Vagina (tissue), 2 donors: ENCODE results near the gene SNRNP70. TPM values are rescaled to one million over a fixed set of nuclear protein-coding genes. Genes with fewer than 3 reads are reported as not detected.
A peak's percentile ranks its signal among the peaks of the same experiment; 100 is the strongest.

Experiments
- DNase-seq, 2 donors: peaks; one replicate each; pipeline ENCODE4 v3.0.0-alpha.2; 2017; ENCODE audit errors: extremely low spot score in 2 of 2
- H3K27ac ChIP-seq: fragments of 200-600 bp; sonication (generic); one replicate; pipeline ENCODE4 v1.5.1; 2019
- H3K27me3 ChIP-seq: fragments of 200-600 bp; sonication (generic); one replicate; pipeline ENCODE4 v1.5.1; 2019
- H3K36me3 ChIP-seq, 2 donors: fragments of 200-600 bp; sonication (generic); one replicate each; pipeline ENCODE4 v1.5.1; 2017 to 2019
- H3K4me1 ChIP-seq: fragments of 200-600 bp; sonication (generic); one replicate; pipeline ENCODE4 v1.5.1; 2019
- H3K4me3 ChIP-seq, 2 donors: fragments of 200-600 bp; sonication (generic); 1 replicate in 1 of 2; 2 replicates in 1 of 2; pipeline ENCODE4 v1.5.1; 2016 to 2019
- H3K9me3 ChIP-seq: fragments of 200-600 bp; sonication (generic); one replicate; pipeline ENCODE4 v1.5.1; 2019
- CTCF ChIP-seq, 3 experiments: fragments of 450-650 bp in 2 of 3; fragments of 200-600 bp in 1 of 3; sonication (generic) in 1 of 3; IDR thresholded peaks; one replicate each; pipeline ENCODE4 v1.5.1; 2017 to 2019; ENCODE audit warnings: antibody characterized with exemption in 3 of 3, mild to moderate bottlenecking in 2 of 3, moderate library complexity in 2 of 3
- POLR2A ChIP-seq, 2 donors: fragments of 450-650 bp; IDR thresholded peaks; one replicate each; pipeline ENCODE4 v1.6.1; 2017; ENCODE audit warnings: antibody characterized with exemption in 2 of 2, mild to moderate bottlenecking in 2 of 2, moderate library complexity in 2 of 2
- POLR2AphosphoS5 ChIP-seq, 2 donors: sonication (generic); formaldehyde crosslinking; IDR thresholded peaks; one replicate each; pipeline ENCODE4 v1.9.0; 2017; ENCODE audit warnings: antibody characterized with exemption in 2 of 2, mild to moderate bottlenecking in 2 of 2, low read depth in 1 of 2; ENCODE audit not compliant: insufficient read depth in 1 of 2
- intact Hi-C: fragments of 100-400 bp; cut with DNase I; formaldehyde crosslinking; loops from one replicate; pipeline ENCODE4 v1.15.1; 2023
- total RNA-seq: library from RNA; depleted of rRNA; stranded (reverse); fragments of >200 nt; gene quantifications from one replicate; pipeline ENCODE4 v1.2.3, GENCODE V29; 2016

SNRNP70 gene
- total RNA-seq, 1 donor from 2014 or later, result 380 TPM

GRCh38 chr19:49152119-49152550, 66.9 kb downstream of the SNRNP70 start:
- no peak for TF ChIP-seq CTCF (IDR thresholded peaks at IDR 0.05)
- TF ChIP-seq POLR2AphosphoS5 (IDR thresholded peaks at IDR 0.05; ENCODE audit: insufficient read depth in 1 of 2, low read depth in 1 of 2), result no peak
- TF ChIP-seq POLR2A (IDR thresholded peaks at IDR 0.05), result no peak
- no peaks in the 10 kb centered on the region for H3K27me3 ChIP-seq
- intact Hi-C loops, result no loop called here
- no peak for DNase-seq
- H3K4me1 ChIP-seq, result peaks cover 39% of the 10 kb centered on the region
- no peak overlapping the region for H3K4me3 ChIP-seq
- no peaks in the 10 kb centered on the region for H3K9me3 ChIP-seq
- H3K27ac ChIP-seq, result no peak overlapping the region
- no peaks in the 10 kb centered on the region for H3K36me3 ChIP-seq

- Histone ChIP-seq H3K9me3 (no peaks in the 10 kb centered on the region), H3K27ac (no peak overlapping the region), H3K4me3 (no peak overlapping the region), H3K27me3 (no peaks in the 10 kb centered on the region), H3K36me3 (no peaks in the 10 kb centered on the region), H3K4me1 (peaks cover 43% of the 10 kb centered on the region)
- intact Hi-C loops, result no loop called here
- DNase-seq, result no peak
- TF ChIP-seq POLR2A (IDR thresholded peaks at IDR 0.05), result no peak
- TF ChIP-seq POLR2AphosphoS5 (IDR thresholded peaks at IDR 0.05; ENCODE audit: insufficient read depth in 1 of 2, low read depth in 1 of 2), result no peak
- TF ChIP-seq CTCF (IDR thresholded peaks at IDR 0.05), result no peak
Measured at GRCh38 chr19:49153167-49153809, 68.0 kb downstream of the SNRNP70 start.

- H3K4me3 ChIP-seq, result no peak overlapping the region
- no peaks in the 10 kb centered on the region for H3K9me3 ChIP-seq
- intact Hi-C loops, result no loop called here
- peaks cover 43% of the 10 kb centered on the region for H3K4me1 ChIP-seq
- no peaks in the 10 kb centered on the region for H3K36me3 ChIP-seq
- H3K27ac ChIP-seq, result no peak overlapping the region
- TF ChIP-seq POLR2AphosphoS5 (IDR thresholded peaks at IDR 0.05; ENCODE audit: insufficient read depth in 1 of 2, low read depth in 1 of 2) (no peak), POLR2A (IDR thresholded peaks at IDR 0.05) (no peak), CTCF (IDR thresholded peaks at IDR 0.05) (no peak)
- no peaks in the 10 kb centered on the region for H3K27me3 ChIP-seq
- DNase-seq, result no peak
Measured at GRCh38 chr19:49154279-49154678, 69.0 kb downstream of the SNRNP70 start.

- TF ChIP-seq POLR2A (IDR thresholded peaks at IDR 0.05), result no peak
- TF ChIP-seq POLR2AphosphoS5 (IDR thresholded peaks at IDR 0.05; ENCODE audit: insufficient read depth in 1 of 2, low read depth in 1 of 2), result no peak
- no peak for TF ChIP-seq CTCF (IDR thresholded peaks at IDR 0.05)
- H3K4me1 ChIP-seq, result peaks cover 39% of the 10 kb centered on the region
- DNase-seq, result no peak
- no peaks in the 10 kb centered on the region for H3K9me3 ChIP-seq
- no peak within 1 kb of the TSS for H3K4me3 ChIP-seq
- intact Hi-C loops, result no loop called here
- H3K36me3 ChIP-seq, result no peaks in the 10 kb centered on the region
- H3K27ac ChIP-seq, result peak within 1 kb of the TSS; percentile 39
- no peaks in the 10 kb centered on the region for H3K27me3 ChIP-seq
Measured at GRCh38 chr19:49155005-49155819, 70.0 kb downstream of the SNRNP70 start, which contains the start of gene HRC. Gene HRC, minus strand, starts transcription at chr19:49155396. Its CDS starts 159 bp downstream, at chr19:49155237.
